Measurements from ENCODE around the gene UBE2C. TPM values are rescaled to one million over a fixed set of nuclear protein-coding genes. Genes with fewer than 3 reads are reported as not detected.
"Not testable (repeated sequence)": the region's sequence is repeated elsewhere in the genome, so short reads cannot be mapped to it uniquely, and the experiment has no call there.

Gene UBE2C
- total RNA-seq, 2 experiments from 2014 or later: 0.52 to 0.64 TPM

DNA sequence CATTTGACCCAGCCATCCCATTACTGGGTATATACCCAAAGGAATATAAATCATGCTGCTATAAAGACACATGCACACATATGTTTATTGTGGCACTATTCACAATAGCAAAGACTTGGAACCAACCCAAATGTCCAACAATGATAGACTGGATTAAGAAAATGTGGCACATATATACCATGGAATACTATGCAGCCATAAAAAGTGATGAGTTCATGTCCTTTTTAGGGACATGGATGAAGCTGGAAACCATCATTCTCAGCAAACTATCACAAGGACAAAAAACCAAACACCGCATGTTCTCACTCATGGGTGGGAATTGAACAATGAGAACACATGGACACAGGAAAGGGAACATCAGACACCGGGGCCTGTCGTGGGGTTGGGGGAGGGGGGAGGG, 14.5 kb upstream of the UBE2C start:
- H3K4me3 ChIP-seq (ENCODE audit: low read length); H3K4me1 ChIP-seq (ENCODE audit: insufficient read depth, low read length); H3K27me3 ChIP-seq (ENCODE audit: control insufficient read depth in 1 of 2, insufficient read depth in 2 of 2, low read length in 2 of 2); H3K9me3 ChIP-seq (ENCODE audit: control insufficient read depth in 1 of 2, insufficient read depth in 1 of 2, low read length in 2 of 2); H3K4me3 Mint-ChIP-seq; DNase-seq; POLR2A ChIA-PET; H3K9me3 Mint-ChIP-seq; H3K27ac ChIP-seq (ENCODE audit: low read depth in 1 of 2, low read length in 2 of 2); H3K27ac Mint-ChIP-seq; H3K27me3 Mint-ChIP-seq; ATAC-seq (ENCODE audit: poor library complexity): not testable (repeated sequence)
- H3K4me1 Mint-ChIP-seq (ENCODE audit: low read depth): peaks cover 16% of the 10 kb centered on the region
- peaks cover 71% of the 10 kb centered on the region for H3K36me3 Mint-ChIP-seq (ENCODE audit: low read depth)
- CTCF ChIA-PET: interaction anchor here (1.0 to 1.7 kb wide), 2 partner anchors 9 to 171 kb away, joined by 3 to 11 read pairs; no protein-coding TSS in a partner anchor
- intact Hi-C loops (cut with DNase I, micrococcal nuclease): loop anchor here in 1 of 2 experiments (2.0 to 10.0 kb wide), 3 partner anchors 59 to 887 kb away; partner anchors contain the start of genes ACOT8, TP53RK and ZSWIM3
- H3K36me3 ChIP-seq (ENCODE audit: insufficient read depth, low read length): peaks cover 47% of the 10 kb centered on the region

DNA sequence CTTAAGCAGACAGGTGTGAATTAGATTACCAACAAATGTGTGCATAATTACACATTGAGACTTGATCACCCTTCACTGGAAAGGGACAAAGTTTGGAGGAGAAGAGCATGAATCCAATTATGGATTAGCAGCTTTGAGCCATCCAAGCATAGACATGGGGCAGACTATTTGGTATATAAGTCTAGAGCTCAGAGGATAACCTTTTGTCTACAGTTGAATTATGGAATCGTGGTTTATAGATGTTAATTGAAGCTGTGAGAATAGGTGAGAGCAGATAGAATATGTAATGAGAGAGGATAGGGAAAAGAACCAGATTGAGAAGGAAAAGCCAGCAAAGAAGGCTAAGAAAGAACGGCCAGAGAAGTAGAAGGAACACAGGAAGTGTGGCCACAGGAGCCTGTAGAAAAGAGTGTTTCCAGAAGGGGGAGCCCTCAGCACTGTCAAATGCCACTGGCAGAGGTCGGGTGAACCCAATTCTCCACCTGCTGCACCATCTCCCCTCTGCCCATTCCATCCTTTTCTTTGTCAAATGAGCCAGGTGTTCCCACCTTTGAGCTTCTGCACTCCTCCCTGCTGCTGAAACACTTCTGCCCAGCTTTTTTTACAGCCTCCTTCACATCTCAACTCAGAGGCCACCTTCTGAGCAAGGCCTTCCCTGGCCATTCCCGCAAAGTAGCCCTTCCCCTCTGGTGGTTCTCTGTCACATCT, 13.4 kb upstream of the UBE2C start:
- Mint-ChIP-seq H3K9me3 (no peaks in the 10 kb centered on the region), H3K27ac (no peak overlapping the region), H3K4me1 (ENCODE audit: low read depth) (peaks cover 15% of the 10 kb centered on the region), H3K4me3 (no peak overlapping the region), H3K36me3 (ENCODE audit: low read depth) (peaks cover 76% of the 10 kb centered on the region), H3K27me3 (no peaks in the 10 kb centered on the region)
- ChIA-PET CTCF (interaction anchor here (0.6 to 1.7 kb wide), 19 partner anchors 10 to 505 kb away, joined by 3 to 11 read pairs (median 3); partner anchors contain the start of genes SYS1, UBE2C and ZSWIM1), POLR2A (interaction anchor here (1.3 to 1.8 kb wide), 3 partner anchors 93 to 173 kb away, joined by 3 to 7 read pairs (median 3); partner anchors contain the start of gene ZNF335)
- DNase-seq (peak; percentile 43 to 79 (median 57)), ATAC-seq (ENCODE audit: poor library complexity) (peak; percentile 99)
- H3K9me3 ChIP-seq (ENCODE audit: control insufficient read depth in 1 of 2, insufficient read depth in 1 of 2, low read length in 2 of 2): no peaks in the 10 kb centered on the region
- H3K4me1 ChIP-seq (ENCODE audit: insufficient read depth, low read length): peaks cover 5% of the 10 kb centered on the region
- no peaks in the 10 kb centered on the region for H3K27me3 ChIP-seq (ENCODE audit: control insufficient read depth in 1 of 2, insufficient read depth in 2 of 2, low read length in 2 of 2)
- no peak overlapping the region for H3K4me3 ChIP-seq (ENCODE audit: low read length)
- peak overlapping the region in 1 of 2 donors; percentile 1 for H3K27ac ChIP-seq (ENCODE audit: low read depth in 1 of 2, low read length in 2 of 2)
- peaks cover 58% of the 10 kb centered on the region for H3K36me3 ChIP-seq (ENCODE audit: insufficient read depth, low read length)
- TF ChIP-seq CTCF (IDR thresholded peaks at IDR 0.05): peak; percentile 75
- intact Hi-C loops (cut with DNase I, micrococcal nuclease): loop anchor here (1.0 to 10.0 kb wide), 4 partner anchors 58 to 886 kb away; partner anchors contain the start of genes ACOT8 (in 1 of the 2), TP53RK (in 1 of the 2) and ZSWIM3 (in 1 of the 2)

GRCh38 chr20:45801851-45802250, 10.6 kb upstream of the UBE2C start:
- ATAC-seq (ENCODE audit: poor library complexity): no peak
- POLR2A ChIA-PET: no interaction called here

More at GRCh38 chr20:45801851-45802250, 10.6 kb upstream of the UBE2C start:
- intact Hi-C loops (cut with DNase I, micrococcal nuclease): loop anchor here in 1 of 2 experiments (10.0 kb wide), 2 partner anchors 373 to 563 kb away; no protein-coding TSS in a partner anchor
- peaks cover 5% of the 10 kb centered on the region for H3K4me1 ChIP-seq (ENCODE audit: insufficient read depth, low read length)
- Mint-ChIP-seq H3K9me3 (no peaks in the 10 kb centered on the region), H3K27me3 (no peaks in the 10 kb centered on the region), H3K4me3 (no peak overlapping the region), H3K27ac (no peak overlapping the region), H3K36me3 (ENCODE audit: low read depth) (peaks cover 74% of the 10 kb centered on the region), H3K4me1 (ENCODE audit: low read depth) (peaks cover 12% of the 10 kb centered on the region)
- no peak overlapping the region for H3K4me3 ChIP-seq (ENCODE audit: low read length)
- H3K27ac ChIP-seq (ENCODE audit: low read depth in 1 of 2, low read length in 2 of 2): no peak overlapping the region
- H3K9me3 ChIP-seq (ENCODE audit: control insufficient read depth in 1 of 2, insufficient read depth in 1 of 2, low read length in 2 of 2): no peaks in the 10 kb centered on the region
- peaks cover 58% of the 10 kb centered on the region for H3K36me3 ChIP-seq (ENCODE audit: insufficient read depth, low read length)
- CTCF ChIA-PET: no interaction called here
- no peak for TF ChIP-seq CTCF (IDR thresholded peaks at IDR 0.05)
- H3K27me3 ChIP-seq (ENCODE audit: control insufficient read depth in 1 of 2, insufficient read depth in 2 of 2, low read length in 2 of 2): no peaks in the 10 kb centered on the region
- DNase-seq: no peak
